Omental fat pad (tissue), 4 donors: ENCODE measurements around the gene CRX. TPM values are rescaled to one million over a fixed set of nuclear protein-coding genes. Genes with fewer than 3 reads are reported as not detected.
"Not testable (repeated sequence)": the region's sequence is repeated elsewhere in the genome, so short reads cannot be mapped to it uniquely, and the experiment has no call there.

Source experiments
- ATAC-seq: fragments of 150-250 bp; one replicate; pipeline ENCODE4 v1.9.1; 2016; ENCODE audit warnings: mild to moderate bottlenecking, moderate library complexity; ENCODE audit not compliant: low FRiP score
- DNase-seq: peaks from one replicate; pipeline ENCODE4 v3.0.0-alpha.2; 2019; ENCODE audit warnings: low spot score
- total RNA-seq, 4 donors: library from RNA; depleted of rRNA; stranded (reverse); fragments of >200 nt; gene quantifications; one replicate each; pipeline ENCODE4 v1.1.0, GENCODE V29; 2016
- TF ChIP-seq, protein P1 (sequence below), 3 donors: fragments of 450-650 bp; IDR thresholded peaks; one replicate each; pipeline ENCODE4 v1.5.1; 2016 to 2017; ENCODE audit warnings: antibody characterized with exemption in 3 of 3, mild to moderate bottlenecking in 3 of 3, moderate library complexity in 2 of 3

The CRX gene
- total RNA-seq, 4 donors from 2014 or later = not detected

DNA sequence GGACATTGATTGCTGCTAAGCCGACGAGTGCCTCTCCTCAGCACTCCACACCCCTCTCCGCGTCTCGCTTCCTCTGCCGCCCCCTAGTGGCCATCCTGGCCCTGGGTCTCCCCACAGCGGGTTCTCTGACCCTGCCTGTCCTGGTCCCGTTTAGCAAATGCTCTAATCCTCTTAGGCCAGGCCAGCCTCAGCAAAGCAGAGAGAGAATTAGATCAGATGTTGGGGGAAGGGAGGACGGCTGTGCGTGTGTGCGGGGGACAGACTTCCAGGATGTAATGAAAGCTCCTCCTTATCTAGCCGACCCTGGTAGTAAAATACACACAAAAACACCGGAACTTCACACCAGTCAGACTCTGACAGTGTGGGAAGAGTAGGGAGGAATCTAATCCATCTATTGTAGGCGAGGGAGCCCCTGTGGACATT is 41.8 kb downstream of the CRX start:
- peak; percentile 87 for DNase-seq
- TF ChIP-seq, protein P1, sequence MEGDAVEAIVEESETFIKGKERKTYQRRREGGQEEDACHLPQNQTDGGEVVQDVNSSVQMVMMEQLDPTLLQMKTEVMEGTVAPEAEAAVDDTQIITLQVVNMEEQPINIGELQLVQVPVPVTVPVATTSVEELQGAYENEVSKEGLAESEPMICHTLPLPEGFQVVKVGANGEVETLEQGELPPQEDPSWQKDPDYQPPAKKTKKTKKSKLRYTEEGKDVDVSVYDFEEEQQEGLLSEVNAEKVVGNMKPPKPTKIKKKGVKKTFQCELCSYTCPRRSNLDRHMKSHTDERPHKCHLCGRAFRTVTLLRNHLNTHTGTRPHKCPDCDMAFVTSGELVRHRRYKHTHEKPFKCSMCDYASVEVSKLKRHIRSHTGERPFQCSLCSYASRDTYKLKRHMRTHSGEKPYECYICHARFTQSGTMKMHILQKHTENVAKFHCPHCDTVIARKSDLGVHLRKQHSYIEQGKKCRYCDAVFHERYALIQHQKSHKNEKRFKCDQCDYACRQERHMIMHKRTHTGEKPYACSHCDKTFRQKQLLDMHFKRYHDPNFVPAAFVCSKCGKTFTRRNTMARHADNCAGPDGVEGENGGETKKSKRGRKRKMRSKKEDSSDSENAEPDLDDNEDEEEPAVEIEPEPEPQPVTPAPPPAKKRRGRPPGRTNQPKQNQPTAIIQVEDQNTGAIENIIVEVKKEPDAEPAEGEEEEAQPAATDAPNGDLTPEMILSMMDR (IDR thresholded peaks at IDR 0.05) = peak in 2 of 3 donors; percentile 17 to 46
- peak; percentile 81 for ATAC-seq

DNA sequence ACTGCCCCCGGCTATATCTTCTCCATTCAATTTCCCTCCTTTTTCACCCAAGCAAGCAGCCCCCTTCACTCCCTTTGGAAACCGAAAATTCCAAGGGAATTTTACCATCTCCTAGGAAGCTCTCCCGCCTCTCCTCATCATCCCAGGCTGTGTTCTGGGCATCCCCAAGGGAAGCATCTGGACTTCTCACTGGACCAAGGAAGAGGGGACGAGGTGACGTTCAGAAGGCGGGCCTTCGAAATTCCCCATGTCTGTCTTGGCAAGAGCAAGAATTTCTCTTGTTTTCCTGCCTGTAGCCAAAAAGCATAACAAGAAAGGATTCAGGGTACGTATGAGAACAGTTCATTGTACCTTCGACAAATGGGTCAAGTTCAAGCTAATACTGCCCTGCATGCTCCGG is 43.4 kb downstream of the CRX start:
- TF ChIP-seq, protein P1 (IDR thresholded peaks at IDR 0.05) = no peak
- no peak for ATAC-seq
- no peak for DNase-seq

DNA sequence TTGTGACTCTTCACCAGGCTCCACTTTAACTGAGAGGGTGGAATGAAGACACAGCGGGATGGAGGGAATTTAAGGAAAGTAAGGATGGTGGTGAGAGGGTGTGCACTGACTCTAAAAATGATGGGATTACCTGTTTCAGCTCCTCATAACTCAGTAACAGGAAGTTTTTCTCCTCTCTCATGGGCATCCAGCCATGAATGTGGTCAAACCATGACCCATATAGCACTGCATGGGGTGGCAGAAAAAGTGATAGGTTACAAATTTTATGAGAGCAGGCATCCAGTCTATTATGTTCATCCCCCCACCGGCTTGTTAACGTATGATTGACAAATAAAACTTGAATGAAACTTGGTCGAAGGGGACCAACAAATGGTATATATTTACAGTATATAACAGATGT is 57.2 kb downstream of the CRX start:
- DNase-seq (no peak), ATAC-seq (no peak)
- TF ChIP-seq, protein P1 (IDR thresholded peaks at IDR 0.05) = no peak

DNA sequence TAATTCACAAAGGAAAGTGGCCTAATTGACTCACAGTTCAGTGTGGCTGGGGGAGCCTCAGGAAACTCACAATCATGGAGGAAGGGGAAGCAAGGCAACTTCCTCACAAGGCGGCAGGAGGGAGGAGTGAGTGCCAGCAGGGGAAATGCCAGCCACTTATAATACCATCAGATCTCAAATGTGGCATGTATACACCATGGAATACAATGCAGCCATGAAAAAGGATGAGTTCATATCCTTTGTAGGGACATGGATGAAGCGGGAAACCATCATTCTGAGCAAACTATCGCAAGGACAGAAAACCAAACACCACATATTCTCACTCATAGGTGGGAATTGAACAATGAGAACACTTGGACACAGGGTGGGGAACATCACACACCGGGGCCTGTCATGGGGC is 57.6 kb downstream of the CRX start:
- not testable (repeated sequence) for DNase-seq, ATAC-seq

DNA sequence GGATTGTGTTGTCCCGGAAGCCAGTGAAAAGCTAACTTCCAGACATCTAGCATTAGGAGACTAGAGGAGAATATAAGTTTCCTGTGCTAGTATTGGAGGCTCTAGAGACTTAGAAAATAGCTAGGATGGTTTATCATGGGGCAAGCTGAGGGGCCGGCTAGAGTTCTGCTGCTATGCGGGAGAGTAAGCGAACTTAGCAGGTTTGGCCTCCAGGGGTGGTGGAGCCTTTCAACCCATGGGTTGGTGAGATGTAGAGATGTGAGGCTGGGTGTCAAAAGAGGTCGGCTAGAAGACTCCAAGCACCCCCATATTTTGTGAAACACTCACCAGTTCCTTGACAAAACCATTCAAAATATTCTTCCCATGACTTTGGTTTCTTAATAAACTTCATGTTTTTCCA is 60.0 kb downstream of the CRX start:
- TF ChIP-seq, protein P1 (IDR thresholded peaks at IDR 0.05) = no peak
- ATAC-seq (no peak), DNase-seq (no peak)

DNA sequence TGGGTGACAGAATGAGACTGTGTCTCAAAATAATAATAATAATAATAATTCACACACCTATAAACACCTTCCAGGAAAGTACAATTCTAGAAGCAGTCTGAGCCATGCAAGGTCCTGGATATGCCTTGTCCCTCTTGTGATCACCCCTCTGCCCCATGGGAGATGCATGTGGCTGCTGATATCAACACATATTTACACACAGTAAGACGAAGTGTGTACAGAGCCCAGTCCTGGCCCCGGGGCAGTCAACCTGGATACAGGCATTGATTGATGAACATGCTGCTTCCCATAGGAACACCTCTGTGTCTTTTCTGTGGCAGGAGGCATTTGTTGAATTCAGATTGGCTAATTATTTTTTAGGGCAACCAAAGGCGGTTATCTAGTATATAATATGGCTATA is 61.2 kb downstream of the CRX start:
- DNase-seq (no peak), ATAC-seq (no peak)
- TF ChIP-seq, protein P1 (IDR thresholded peaks at IDR 0.05) = no peak

DNA sequence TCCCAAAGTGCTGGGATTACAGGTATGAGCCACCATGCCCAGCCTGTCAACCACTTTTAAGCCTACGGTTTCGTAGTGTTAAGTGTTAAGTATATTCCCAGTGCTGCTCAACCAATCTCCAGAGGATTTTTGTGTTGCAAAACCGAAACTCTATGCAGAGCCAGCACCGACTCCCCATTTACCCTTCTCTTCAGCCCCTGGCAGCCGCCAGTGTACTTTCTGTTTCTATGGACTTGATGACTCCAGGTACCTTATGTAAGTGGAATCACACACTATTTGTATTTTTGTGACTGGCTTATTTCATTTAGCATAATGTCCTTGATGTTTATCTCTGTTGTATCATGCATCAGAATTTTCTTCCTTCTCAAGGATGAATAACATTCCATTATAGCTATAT is 63.3 kb downstream of the CRX start:
- no peak for ATAC-seq
- TF ChIP-seq, protein P1 (IDR thresholded peaks at IDR 0.05) = no peak
- DNase-seq = no peak
